ENCODE results near the gene SQOR. TPM values are rescaled to one million over a fixed set of nuclear protein-coding genes. Genes with fewer than 3 reads are reported as not detected.
A peak's percentile ranks its signal among the peaks of the same experiment; 100 is the strongest.

The SQOR gene
- total and polyA plus RNA-seq, 2 donors (not counting 1 experiment from before 2014, with no cell fraction given), result 81.5 to 129 TPM

GRCh38 chr15:45710657-45711056 lies 75.8 kb downstream of the SQOR start:
- Histone ChIP-seq H3K36me3 (ENCODE audit: control insufficient read depth, insufficient read depth, low read length) (no peaks in the 10 kb centered on the region), H3K9me3 (ENCODE audit: control insufficient read depth, insufficient read depth, low read depth, low read length) (no peaks in the 10 kb centered on the region), H3K27me3 (ENCODE audit: control insufficient read depth, insufficient read depth, low read length) (no peaks in the 10 kb centered on the region), H3K4me2 (ENCODE audit: extremely low read depth, insufficient read depth, low read length) (no peak overlapping the region), H2AFZ (ENCODE audit: low read length) (no peak overlapping the region), H3K9ac (ENCODE audit: insufficient read depth, low read length) (no peak overlapping the region), H3K27ac (ENCODE audit: insufficient read depth, low read length) (no peak overlapping the region), H3K4me1 (ENCODE audit: control insufficient read depth, extremely low read depth, insufficient read depth, low read length) (peaks cover 2% of the 10 kb centered on the region), H4K20me1 (ENCODE audit: control insufficient read depth, extremely low read depth, insufficient read depth, low read length) (no peaks in the 10 kb centered on the region), H3K4me3 (replicated peaks in 1 of 4; ENCODE audit: control extremely low read depth in 1 of 4, insufficient read depth in 1 of 4, low read depth in 3 of 4, low read length in 4 of 4) (no peak overlapping the region), H3K79me2 (ENCODE audit: control insufficient read depth, insufficient read depth, low read length) (no peaks in the 10 kb centered on the region)
- TF ChIP-seq EZH2 (IDR thresholded peaks at IDR 0.05; ENCODE audit: low read length, missing control alignments), result no peak
- no peak for TF ChIP-seq CTCF (conservative IDR thresholded peaks at IDR 0.05 in 1 of 2, IDR thresholded peaks at IDR 0.05 in 1 of 2; ENCODE audit: low read depth in 1 of 2, low read length in 2 of 2)
- no peak for DNase-seq (ENCODE audit: low read depth in 2 of 2)

GRCh38 chr15:45714590-45715488 lies 80.0 kb downstream of the SQOR start:
- Histone ChIP-seq H3K4me1 (ENCODE audit: control insufficient read depth, extremely low read depth, insufficient read depth, low read length) (peaks cover 2% of the 10 kb centered on the region), H3K36me3 (ENCODE audit: control insufficient read depth, insufficient read depth, low read length) (no peaks in the 10 kb centered on the region), H3K4me3 (replicated peaks in 1 of 4; ENCODE audit: control extremely low read depth in 1 of 4, insufficient read depth in 1 of 4, low read depth in 3 of 4, low read length in 4 of 4) (peak overlapping the region in 2 of 4 experiments; percentile 30 to 45), H3K4me2 (ENCODE audit: extremely low read depth, insufficient read depth, low read length) (peak overlapping the region; percentile 67), H3K27me3 (ENCODE audit: control insufficient read depth, insufficient read depth, low read length) (no peaks in the 10 kb centered on the region), H3K27ac (ENCODE audit: insufficient read depth, low read length) (no peak overlapping the region), H3K79me2 (ENCODE audit: control insufficient read depth, insufficient read depth, low read length) (no peaks in the 10 kb centered on the region), H3K9me3 (ENCODE audit: control insufficient read depth, insufficient read depth, low read depth, low read length) (no peaks in the 10 kb centered on the region), H3K9ac (ENCODE audit: insufficient read depth, low read length) (no peak overlapping the region), H2AFZ (ENCODE audit: low read length) (peak overlapping the region; percentile 56), H4K20me1 (ENCODE audit: control insufficient read depth, extremely low read depth, insufficient read depth, low read length) (no peaks in the 10 kb centered on the region)
- peak; percentile 21 to 85 for DNase-seq (ENCODE audit: low read depth in 2 of 2)
- no peak for TF ChIP-seq EZH2 (IDR thresholded peaks at IDR 0.05; ENCODE audit: low read length, missing control alignments)
- TF ChIP-seq CTCF (conservative IDR thresholded peaks at IDR 0.05 in 1 of 2, IDR thresholded peaks at IDR 0.05 in 1 of 2; ENCODE audit: low read depth in 1 of 2, low read length in 2 of 2), result peak; percentile 85 to 86

- Histone ChIP-seq H3K27me3 (ENCODE audit: control insufficient read depth, insufficient read depth, low read length) (peaks cover under 1% of the 10 kb centered on the region), H3K4me3 (replicated peaks in 1 of 4; ENCODE audit: control extremely low read depth in 1 of 4, insufficient read depth in 1 of 4, low read depth in 3 of 4, low read length in 4 of 4) (no peak overlapping the region), H2AFZ (ENCODE audit: low read length) (no peak overlapping the region), H3K9me3 (ENCODE audit: control insufficient read depth, insufficient read depth, low read depth, low read length) (no peaks in the 10 kb centered on the region), H3K79me2 (ENCODE audit: control insufficient read depth, insufficient read depth, low read length) (no peaks in the 10 kb centered on the region), H4K20me1 (ENCODE audit: control insufficient read depth, extremely low read depth, insufficient read depth, low read length) (no peaks in the 10 kb centered on the region), H3K4me2 (ENCODE audit: extremely low read depth, insufficient read depth, low read length) (no peak overlapping the region), H3K27ac (ENCODE audit: insufficient read depth, low read length) (no peak overlapping the region), H3K9ac (ENCODE audit: insufficient read depth, low read length) (no peak overlapping the region), H3K4me1 (ENCODE audit: control insufficient read depth, extremely low read depth, insufficient read depth, low read length) (peaks cover 2% of the 10 kb centered on the region), H3K36me3 (ENCODE audit: control insufficient read depth, insufficient read depth, low read length) (no peaks in the 10 kb centered on the region)
- peak in 1 of 2 donors; percentile 47 for DNase-seq (ENCODE audit: low read depth in 2 of 2)
- TF ChIP-seq CTCF (conservative IDR thresholded peaks at IDR 0.05 in 1 of 2, IDR thresholded peaks at IDR 0.05 in 1 of 2; ENCODE audit: low read depth in 1 of 2, low read length in 2 of 2) (peak; percentile 29 to 60), EZH2 (IDR thresholded peaks at IDR 0.05; ENCODE audit: low read length, missing control alignments) (no peak)
These were observed 80.7 kb downstream of the SQOR start for GRCh38 chr15:45715528-45715927.
